Measurements from ENCODE around the gene CLDN5.
A peak's percentile ranks its signal among the peaks of the same experiment; 100 is the strongest.

The CLDN5 gene

GRCh38 chr22:19496324-19496630 lies 27.9 kb downstream of the CLDN5 start:
- Histone ChIP-seq H3K9me3 (ENCODE audit: control insufficient read depth, low read length) (no peaks in the 10 kb centered on the region), H3K27me3 (ENCODE audit: control insufficient read depth in 1 of 2, insufficient read depth in 1 of 2, low read length in 2 of 2) (no peaks in the 10 kb centered on the region), H2BK15ac (ENCODE audit: low read depth, poor library complexity, severe bottlenecking) (no peak overlapping the region), H3K23ac (ENCODE audit: low read length in 2 of 2) (no peak overlapping the region), H3K4me2 (ENCODE audit: low read length, poor library complexity, severe bottlenecking) (no peak overlapping the region), H3K36me3 (ENCODE audit: control insufficient read depth in 1 of 2, insufficient read depth in 2 of 2, low read depth in 1 of 2, low read length in 2 of 2) (peaks cover 0 to 19% of the 10 kb centered on the region in 2 experiments), H2AFZ (ENCODE audit: low read depth, low read length) (no peak overlapping the region), H3K9ac (ENCODE audit: low read length) (no peak overlapping the region), H3K4me3 (ENCODE audit: insufficient read depth in 1 of 2, low read depth in 1 of 2, low read length in 2 of 2) (no peak overlapping the region), H3K4ac (ENCODE audit: low read depth in 1 of 2, low read length in 2 of 2) (no peak overlapping the region), H2BK5ac (ENCODE audit: low read depth, low read length, poor library complexity, severe bottlenecking) (no peak overlapping the region), H3K79me1 (replicated peaks; ENCODE audit: low read length, poor library complexity, severe bottlenecking) (peaks cover 5% of the 10 kb centered on the region), H2BK120ac (ENCODE audit: low read depth, low read length) (no peak overlapping the region), H3K4me1 (ENCODE audit: control insufficient read depth, insufficient read depth, low read depth, low read length) (peaks cover 3% of the 10 kb centered on the region), H4K8ac (ENCODE audit: low read length) (no peak overlapping the region), H3K18ac (ENCODE audit: low read depth in 1 of 2, low read length in 2 of 2) (no peak overlapping the region), H3K14ac (ENCODE audit: low read length in 2 of 2) (no peak overlapping the region), H3K27ac (ENCODE audit: low read length, poor library complexity, severe bottlenecking) (no peak overlapping the region), H4K91ac (ENCODE audit: low read length) (no peak overlapping the region), H2BK12ac (ENCODE audit: low read length in 2 of 2) (no peak overlapping the region), H2AK5ac (ENCODE audit: low read length, severe bottlenecking) (no peak overlapping the region)
- DNase-seq: no peak
- 97% methylated on average over 3 of the region's 3 CpGs for WGBS

- Histone ChIP-seq H4K8ac (ENCODE audit: low read length) (no peak overlapping the region), H3K9ac (ENCODE audit: low read length) (no peak overlapping the region), H3K4me2 (ENCODE audit: low read length, poor library complexity, severe bottlenecking) (no peak overlapping the region), H2BK120ac (ENCODE audit: low read depth, low read length) (no peak overlapping the region), H2BK12ac (ENCODE audit: low read length in 2 of 2) (no peak overlapping the region), H3K14ac (ENCODE audit: low read length in 2 of 2) (no peak overlapping the region), H3K23ac (ENCODE audit: low read length in 2 of 2) (no peak overlapping the region), H3K4me3 (ENCODE audit: insufficient read depth in 1 of 2, low read depth in 1 of 2, low read length in 2 of 2) (no peak overlapping the region), H3K27ac (ENCODE audit: low read length, poor library complexity, severe bottlenecking) (no peak overlapping the region), H3K18ac (ENCODE audit: low read depth in 1 of 2, low read length in 2 of 2) (no peak overlapping the region), H3K4ac (ENCODE audit: low read depth in 1 of 2, low read length in 2 of 2) (no peak overlapping the region), H4K91ac (ENCODE audit: low read length) (no peak overlapping the region), H2AK5ac (ENCODE audit: low read length, severe bottlenecking) (no peak overlapping the region), H3K79me1 (replicated peaks; ENCODE audit: low read length, poor library complexity, severe bottlenecking) (peaks cover 5% of the 10 kb centered on the region), H3K36me3 (ENCODE audit: control insufficient read depth in 1 of 2, insufficient read depth in 2 of 2, low read depth in 1 of 2, low read length in 2 of 2) (peaks cover 0 to 19% of the 10 kb centered on the region in 2 experiments), H2BK5ac (ENCODE audit: low read depth, low read length, poor library complexity, severe bottlenecking) (no peak overlapping the region), H3K27me3 (ENCODE audit: control insufficient read depth in 1 of 2, insufficient read depth in 1 of 2, low read length in 2 of 2) (no peaks in the 10 kb centered on the region), H3K9me3 (ENCODE audit: control insufficient read depth, low read length) (no peaks in the 10 kb centered on the region), H3K4me1 (ENCODE audit: control insufficient read depth, insufficient read depth, low read depth, low read length) (peaks cover 3% of the 10 kb centered on the region), H2BK15ac (ENCODE audit: low read depth, poor library complexity, severe bottlenecking) (no peak overlapping the region), H2AFZ (ENCODE audit: low read depth, low read length) (no peak overlapping the region)
- 92% methylated on average over 5 of the region's 5 CpGs for WGBS
- peak; percentile 23 for DNase-seq
Observed at GRCh38 chr22:19495562-19496323, 28.5 kb downstream of the CLDN5 start.

- Histone ChIP-seq H2BK15ac (ENCODE audit: low read depth, poor library complexity, severe bottlenecking) (no peak overlapping the region), H4K91ac (ENCODE audit: low read length) (no peak overlapping the region), H3K4me3 (ENCODE audit: insufficient read depth in 1 of 2, low read depth in 1 of 2, low read length in 2 of 2) (no peak overlapping the region), H3K4me1 (ENCODE audit: control insufficient read depth, insufficient read depth, low read depth, low read length) (peaks cover 3% of the 10 kb centered on the region), H3K79me1 (replicated peaks; ENCODE audit: low read length, poor library complexity, severe bottlenecking) (peaks cover 5% of the 10 kb centered on the region), H2BK5ac (ENCODE audit: low read depth, low read length, poor library complexity, severe bottlenecking) (no peak overlapping the region), H2AK5ac (ENCODE audit: low read length, severe bottlenecking) (no peak overlapping the region), H4K8ac (ENCODE audit: low read length) (no peak overlapping the region), H3K27me3 (ENCODE audit: control insufficient read depth in 1 of 2, insufficient read depth in 1 of 2, low read length in 2 of 2) (no peaks in the 10 kb centered on the region), H3K18ac (ENCODE audit: low read depth in 1 of 2, low read length in 2 of 2) (no peak overlapping the region), H3K4me2 (ENCODE audit: low read length, poor library complexity, severe bottlenecking) (no peak overlapping the region), H3K23ac (ENCODE audit: low read length in 2 of 2) (no peak overlapping the region), H2BK120ac (ENCODE audit: low read depth, low read length) (no peak overlapping the region), H3K27ac (ENCODE audit: low read length, poor library complexity, severe bottlenecking) (no peak overlapping the region), H3K9ac (ENCODE audit: low read length) (no peak overlapping the region), H2AFZ (ENCODE audit: low read depth, low read length) (no peak overlapping the region), H3K9me3 (ENCODE audit: control insufficient read depth, low read length) (no peaks in the 10 kb centered on the region), H3K36me3 (ENCODE audit: control insufficient read depth in 1 of 2, insufficient read depth in 2 of 2, low read depth in 1 of 2, low read length in 2 of 2) (peaks cover 0 to 17% of the 10 kb centered on the region in 2 experiments), H3K14ac (ENCODE audit: low read length in 2 of 2) (no peak overlapping the region), H2BK12ac (ENCODE audit: low read length in 2 of 2) (no peak overlapping the region), H3K4ac (ENCODE audit: low read depth in 1 of 2, low read length in 2 of 2) (no peak overlapping the region)
- no peak for DNase-seq
- 96% methylated on average over 5 of the region's 6 CpGs for WGBS
Observed at GRCh38 chr22:19494676-19495173, 29.5 kb downstream of the CLDN5 start.

GRCh38 chr22:19494001-19494560 lies 30.1 kb downstream of the CLDN5 start:
- no peak overlapping the region for H2AFZ ChIP-seq (ENCODE audit: low read depth, low read length)
- no peak overlapping the region for H2BK120ac ChIP-seq (ENCODE audit: low read depth, low read length)
- no peak overlapping the region for H3K23ac ChIP-seq (ENCODE audit: low read length in 2 of 2)
- H3K4ac ChIP-seq (ENCODE audit: low read depth in 1 of 2, low read length in 2 of 2): no peak overlapping the region
- H2AK5ac ChIP-seq (ENCODE audit: low read length, severe bottlenecking): no peak overlapping the region
- no peaks in the 10 kb centered on the region for H3K9me3 ChIP-seq (ENCODE audit: control insufficient read depth, low read length)
- no peak overlapping the region for H2BK5ac ChIP-seq (ENCODE audit: low read depth, low read length, poor library complexity, severe bottlenecking)
- H3K4me3 ChIP-seq (ENCODE audit: insufficient read depth in 1 of 2, low read depth in 1 of 2, low read length in 2 of 2): no peak overlapping the region
- peaks cover 0 to 12% of the 10 kb centered on the region in 2 experiments for H3K36me3 ChIP-seq (ENCODE audit: control insufficient read depth in 1 of 2, insufficient read depth in 2 of 2, low read depth in 1 of 2, low read length in 2 of 2)
- 98% methylated on average over 8 of the region's 8 CpGs for WGBS
- H3K14ac ChIP-seq (ENCODE audit: low read length in 2 of 2): no peak overlapping the region
- no peak overlapping the region for H4K8ac ChIP-seq (ENCODE audit: low read length)
- no peak overlapping the region for H3K9ac ChIP-seq (ENCODE audit: low read length)
- no peak overlapping the region for H3K27ac ChIP-seq (ENCODE audit: low read length, poor library complexity, severe bottlenecking)
- H3K4me1 ChIP-seq (ENCODE audit: control insufficient read depth, insufficient read depth, low read depth, low read length): peaks cover 3% of the 10 kb centered on the region
- peaks cover 5% of the 10 kb centered on the region for H3K79me1 ChIP-seq (replicated peaks; ENCODE audit: low read length, poor library complexity, severe bottlenecking)
- H3K18ac ChIP-seq (ENCODE audit: low read depth in 1 of 2, low read length in 2 of 2): no peak overlapping the region
- no peak overlapping the region for H2BK15ac ChIP-seq (ENCODE audit: low read depth, poor library complexity, severe bottlenecking)
- no peaks in the 10 kb centered on the region for H3K27me3 ChIP-seq (ENCODE audit: control insufficient read depth in 1 of 2, insufficient read depth in 1 of 2, low read length in 2 of 2)
- no peak overlapping the region for H2BK12ac ChIP-seq (ENCODE audit: low read length in 2 of 2)
- H4K91ac ChIP-seq (ENCODE audit: low read length): no peak overlapping the region
- DNase-seq: no peak
- H3K4me2 ChIP-seq (ENCODE audit: low read length, poor library complexity, severe bottlenecking): no peak overlapping the region
